ENCODE results near the gene MYH9.

Gene MYH9

GRCh38 chr22:36356708-36357624, 30.8 kb downstream of the MYH9 start:
- Mint-ChIP-seq H3K4me3 (peak overlapping the region; percentile 64), H3K9me3 (no peaks in the 10 kb centered on the region), H3K36me3 (peaks cover 97% of the 10 kb centered on the region), H3K4me1 (peaks cover 98% of the 10 kb centered on the region), H3K27ac (peak overlapping the region; percentile 85)
- DNase-seq (ENCODE audit: low spot score in 2 of 2) (no peak), ATAC-seq (peak; percentile 65)

GRCh38 chr22:36355894-36356293, 31.9 kb downstream of the MYH9 start:
- H3K4me3 Mint-ChIP-seq = peak overlapping the region; percentile 64
- no peaks in the 10 kb centered on the region for H3K9me3 Mint-ChIP-seq
- peaks cover 87% of the 10 kb centered on the region for H3K36me3 Mint-ChIP-seq
- ATAC-seq (no peak), DNase-seq (ENCODE audit: low spot score in 2 of 2) (no peak)
- peak overlapping the region; percentile 85 for H3K27ac Mint-ChIP-seq
- peaks cover 98% of the 10 kb centered on the region for H3K4me1 Mint-ChIP-seq

GRCh38 chr22:36355362-36355761, 32.4 kb downstream of the MYH9 start:
- no peaks in the 10 kb centered on the region for H3K9me3 Mint-ChIP-seq
- H3K4me1 Mint-ChIP-seq = peaks cover 98% of the 10 kb centered on the region
- H3K36me3 Mint-ChIP-seq = peaks cover 87% of the 10 kb centered on the region
- DNase-seq (ENCODE audit: low spot score in 2 of 2) (no peak), ATAC-seq (peak; percentile 12)
- peak overlapping the region; percentile 64 for H3K4me3 Mint-ChIP-seq
- H3K27ac Mint-ChIP-seq = peak overlapping the region; percentile 85

- H3K4me1 Mint-ChIP-seq = peaks cover 84% of the 10 kb centered on the region
- peak overlapping the region; percentile 84 for H3K27ac Mint-ChIP-seq
- ATAC-seq (peak; percentile 66), DNase-seq (ENCODE audit: low spot score in 2 of 2) (no peak)
- H3K9me3 Mint-ChIP-seq = no peaks in the 10 kb centered on the region
- peak overlapping the region; percentile 64 for H3K4me3 Mint-ChIP-seq
- H3K36me3 Mint-ChIP-seq = peaks cover 87% of the 10 kb centered on the region
Observed at GRCh38 chr22:36352803-36353507, 34.8 kb downstream of the MYH9 start.

GRCh38 chr22:36351921-36352802, 35.6 kb downstream of the MYH9 start:
- peaks cover 83% of the 10 kb centered on the region for H3K4me1 Mint-ChIP-seq
- no peaks in the 10 kb centered on the region for H3K9me3 Mint-ChIP-seq
- peak overlapping the region; percentile 84 for H3K27ac Mint-ChIP-seq
- H3K36me3 Mint-ChIP-seq = peaks cover 87% of the 10 kb centered on the region
- peak overlapping the region; percentile 64 for H3K4me3 Mint-ChIP-seq
- DNase-seq (ENCODE audit: low spot score in 2 of 2) (no peak), ATAC-seq (no peak)

GRCh38 chr22:36350751-36351594, 36.8 kb downstream of the MYH9 start:
- peak overlapping the region; percentile 64 for H3K4me3 Mint-ChIP-seq
- DNase-seq (ENCODE audit: low spot score in 2 of 2) (no peak), ATAC-seq (peak; percentile 31)
- H3K9me3 Mint-ChIP-seq = no peaks in the 10 kb centered on the region
- peaks cover 87% of the 10 kb centered on the region for H3K36me3 Mint-ChIP-seq
- H3K4me1 Mint-ChIP-seq = peaks cover 81% of the 10 kb centered on the region
- H3K27ac Mint-ChIP-seq = peak overlapping the region; percentile 84

- no peak for ATAC-seq
- DNase-seq (ENCODE audit: low spot score in 2 of 2) = no peak
- Mint-ChIP-seq H3K4me1 (peaks cover 71% of the 10 kb centered on the region), H3K36me3 (peaks cover 87% of the 10 kb centered on the region), H3K4me3 (no peak overlapping the region), H3K27ac (peak overlapping the region; percentile 88), H3K9me3 (no peaks in the 10 kb centered on the region)
Observed at GRCh38 chr22:36349726-36350125, 38.0 kb downstream of the MYH9 start.

GRCh38 chr22:36348760-36349159, 39.0 kb downstream of the MYH9 start:
- peak overlapping the region; percentile 73 for H3K4me3 Mint-ChIP-seq

GRCh38 chr22:36347094-36347493, 40.7 kb downstream of the MYH9 start:
- DNase-seq (ENCODE audit: low spot score in 2 of 2) (no peak), ATAC-seq (no peak)
- Mint-ChIP-seq H3K36me3 (peaks cover 88% of the 10 kb centered on the region), H3K4me3 (peak overlapping the region; percentile 73), H3K4me1 (peaks cover 71% of the 10 kb centered on the region), H3K27ac (peak overlapping the region; percentile 83), H3K9me3 (no peaks in the 10 kb centered on the region)

More at GRCh38 chr22:36348760-36349159, 39.0 kb downstream of the MYH9 start:
- ATAC-seq (no peak), DNase-seq (ENCODE audit: low spot score in 2 of 2) (no peak)
- Mint-ChIP-seq H3K4me1 (peaks cover 71% of the 10 kb centered on the region), H3K36me3 (peaks cover 87% of the 10 kb centered on the region), H3K9me3 (no peaks in the 10 kb centered on the region), H3K27ac (peak overlapping the region; percentile 88)

GRCh38 chr22:36344106-36344827, 43.5 kb downstream of the MYH9 start:
- DNase-seq (ENCODE audit: low spot score in 2 of 2) = no peak
- peak overlapping the region; percentile 88 for H3K27ac Mint-ChIP-seq
- H3K4me1 Mint-ChIP-seq = peaks cover 79% of the 10 kb centered on the region
- ATAC-seq = peak; percentile 85
- no peaks in the 10 kb centered on the region for H3K9me3 Mint-ChIP-seq
- H3K4me3 Mint-ChIP-seq = peak overlapping the region; percentile 73
- peaks cover 100% of the 10 kb centered on the region for H3K36me3 Mint-ChIP-seq

- H3K36me3 Mint-ChIP-seq = peaks cover 100% of the 10 kb centered on the region
- DNase-seq (ENCODE audit: low spot score in 2 of 2) = no peak
- peaks cover 79% of the 10 kb centered on the region for H3K4me1 Mint-ChIP-seq
- H3K4me3 Mint-ChIP-seq = peak overlapping the region; percentile 73
- H3K9me3 Mint-ChIP-seq = no peaks in the 10 kb centered on the region
- H3K27ac Mint-ChIP-seq = peak overlapping the region; percentile 88
- no peak for ATAC-seq
Observed at GRCh38 chr22:36343720-36344105, 44.1 kb downstream of the MYH9 start.

- Mint-ChIP-seq H3K4me1 (peaks cover 84% of the 10 kb centered on the region), H3K9me3 (no peaks in the 10 kb centered on the region), H3K4me3 (peak overlapping the region; percentile 73), H3K36me3 (peaks cover 100% of the 10 kb centered on the region), H3K27ac (peak overlapping the region; percentile 88)
- no peak for DNase-seq (ENCODE audit: low spot score in 2 of 2)
- no peak for ATAC-seq
Observed at GRCh38 chr22:36343070-36343719, 44.6 kb downstream of the MYH9 start.

- ATAC-seq = no peak
- Mint-ChIP-seq H3K27ac (peak overlapping the region; percentile 88), H3K4me3 (no peak overlapping the region), H3K36me3 (peaks cover 100% of the 10 kb centered on the region), H3K9me3 (no peaks in the 10 kb centered on the region), H3K4me1 (peaks cover 81% of the 10 kb centered on the region)
- DNase-seq (ENCODE audit: low spot score in 2 of 2) = no peak
Observed at GRCh38 chr22:36341640-36342041, 46.1 kb downstream of the MYH9 start.

All from stimulated activated effector memory CD8-positive, alpha-beta T cell treated with anti-CD3 and anti-CD28 coated beads, Interleukin-12 subunit alpha, Interleukin-12 subunit beta, amount 100 ng/mL, for 72 hours (primary cell).